GM12874 (cell line): ENCODE measurements around the gene ZNF536.

Experiments
- TF ChIP-seq, protein P1 (sequence below): IDR thresholded peaks from 2 replicates; pipeline ENCODE4 v1.5.1; 2011; ENCODE audit warnings: low read depth, mild to moderate bottlenecking, control low read depth, low read length, moderate library complexity; ENCODE audit not compliant: insufficient read depth

Gene ZNF536

DNA sequence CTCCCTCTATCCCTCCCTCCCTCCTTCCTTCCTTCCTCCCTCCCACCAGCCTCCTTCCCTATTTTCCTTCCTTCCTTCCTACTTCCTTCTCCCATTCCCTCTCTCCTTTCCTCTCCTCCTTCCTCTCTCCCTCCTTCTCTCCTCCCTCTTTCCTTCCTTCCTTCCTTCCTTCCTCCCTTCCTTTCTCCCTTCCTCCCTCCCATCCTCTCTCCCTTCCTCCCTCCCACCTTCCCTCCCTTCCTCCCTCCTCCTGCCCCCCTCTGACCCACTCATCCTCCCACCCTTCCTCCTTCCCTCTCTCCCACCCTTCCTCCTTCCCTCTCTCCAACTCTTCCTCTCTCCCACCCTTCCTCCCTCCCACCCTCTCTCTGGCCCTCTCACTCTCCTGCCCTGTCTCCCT lies 132.1 kb downstream of the ZNF536 start:
- TF ChIP-seq, protein P1, sequence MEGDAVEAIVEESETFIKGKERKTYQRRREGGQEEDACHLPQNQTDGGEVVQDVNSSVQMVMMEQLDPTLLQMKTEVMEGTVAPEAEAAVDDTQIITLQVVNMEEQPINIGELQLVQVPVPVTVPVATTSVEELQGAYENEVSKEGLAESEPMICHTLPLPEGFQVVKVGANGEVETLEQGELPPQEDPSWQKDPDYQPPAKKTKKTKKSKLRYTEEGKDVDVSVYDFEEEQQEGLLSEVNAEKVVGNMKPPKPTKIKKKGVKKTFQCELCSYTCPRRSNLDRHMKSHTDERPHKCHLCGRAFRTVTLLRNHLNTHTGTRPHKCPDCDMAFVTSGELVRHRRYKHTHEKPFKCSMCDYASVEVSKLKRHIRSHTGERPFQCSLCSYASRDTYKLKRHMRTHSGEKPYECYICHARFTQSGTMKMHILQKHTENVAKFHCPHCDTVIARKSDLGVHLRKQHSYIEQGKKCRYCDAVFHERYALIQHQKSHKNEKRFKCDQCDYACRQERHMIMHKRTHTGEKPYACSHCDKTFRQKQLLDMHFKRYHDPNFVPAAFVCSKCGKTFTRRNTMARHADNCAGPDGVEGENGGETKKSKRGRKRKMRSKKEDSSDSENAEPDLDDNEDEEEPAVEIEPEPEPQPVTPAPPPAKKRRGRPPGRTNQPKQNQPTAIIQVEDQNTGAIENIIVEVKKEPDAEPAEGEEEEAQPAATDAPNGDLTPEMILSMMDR: no peak

DNA sequence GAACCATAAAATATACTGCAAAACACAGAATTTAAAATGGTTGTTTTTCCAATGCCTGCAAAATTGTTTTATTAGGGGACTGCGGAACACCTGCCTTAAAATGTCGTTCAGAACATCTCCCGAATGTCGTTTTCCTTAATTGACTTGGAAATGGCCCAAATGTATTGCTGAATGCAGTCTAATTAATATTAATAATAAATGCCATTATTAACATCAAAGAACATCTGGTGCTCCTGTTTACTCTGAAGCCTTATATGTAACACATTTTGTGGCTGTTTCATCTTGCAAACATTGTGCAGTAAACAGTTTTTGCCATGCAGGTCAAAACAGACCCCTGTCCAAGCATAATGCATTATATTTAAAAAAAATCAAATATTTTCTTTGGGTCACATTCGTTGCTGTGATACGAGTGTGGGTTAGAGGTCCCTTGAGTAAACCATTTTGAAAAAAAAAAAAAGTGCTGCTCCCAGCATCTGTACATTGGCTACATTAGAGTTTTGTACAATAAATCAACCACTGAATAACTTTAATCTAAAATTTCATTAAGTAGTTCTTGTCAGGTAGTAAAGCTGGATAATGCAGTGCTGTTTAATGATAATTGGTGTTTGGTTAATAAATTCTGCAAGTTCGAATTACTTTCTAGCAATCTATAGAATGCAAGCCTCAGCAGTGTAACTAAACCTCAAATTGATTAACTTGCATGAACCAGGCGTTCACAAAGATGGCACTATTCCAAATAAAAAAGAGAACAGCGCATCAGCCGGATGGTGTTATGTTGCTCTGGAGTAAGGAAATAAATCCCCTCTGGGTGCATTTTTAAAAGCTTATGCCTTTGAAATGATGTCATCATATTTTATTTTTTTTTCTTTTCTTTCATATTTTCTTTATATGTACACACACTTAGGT lies 140.2 kb downstream of the ZNF536 start:
- TF ChIP-seq, protein P1: no peak

DNA sequence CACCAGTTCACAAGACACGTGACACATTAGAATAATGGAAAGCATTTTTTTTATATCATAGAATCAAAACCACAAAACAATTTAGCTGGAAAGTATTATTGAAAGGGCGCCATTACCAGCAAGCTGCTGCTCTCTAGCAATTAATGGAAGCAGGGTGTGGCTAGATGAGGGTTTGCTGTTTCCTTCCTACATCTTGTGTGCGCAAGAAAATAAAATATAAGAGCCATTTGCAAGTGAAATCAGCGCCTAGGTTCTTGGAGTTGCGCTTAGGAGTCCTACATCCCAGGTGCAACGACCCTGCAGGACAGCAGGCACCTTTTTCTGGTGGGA lies 140.9 kb downstream of the ZNF536 start:
- TF ChIP-seq, protein P1: no peak

DNA sequence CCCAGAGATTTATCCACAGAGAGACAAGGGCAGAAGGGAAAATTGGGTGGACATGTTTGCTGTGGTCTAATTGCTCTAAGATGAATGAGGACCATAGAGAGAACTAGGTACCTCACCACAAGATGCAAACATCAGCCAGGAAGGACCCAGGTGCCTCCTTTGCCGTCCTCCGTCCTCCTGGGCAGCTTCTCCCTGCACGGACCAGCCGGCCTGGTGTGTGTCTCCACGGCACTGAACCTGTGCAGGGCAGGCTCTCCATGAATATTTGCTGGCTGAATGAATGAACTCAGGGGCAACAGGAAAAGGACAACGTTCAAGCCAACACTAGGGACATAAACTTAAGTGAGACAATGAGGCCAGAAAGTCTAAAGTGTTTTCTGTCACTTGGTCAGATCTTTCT lies 143.9 kb downstream of the ZNF536 start:
- TF ChIP-seq, protein P1: no peak

DNA sequence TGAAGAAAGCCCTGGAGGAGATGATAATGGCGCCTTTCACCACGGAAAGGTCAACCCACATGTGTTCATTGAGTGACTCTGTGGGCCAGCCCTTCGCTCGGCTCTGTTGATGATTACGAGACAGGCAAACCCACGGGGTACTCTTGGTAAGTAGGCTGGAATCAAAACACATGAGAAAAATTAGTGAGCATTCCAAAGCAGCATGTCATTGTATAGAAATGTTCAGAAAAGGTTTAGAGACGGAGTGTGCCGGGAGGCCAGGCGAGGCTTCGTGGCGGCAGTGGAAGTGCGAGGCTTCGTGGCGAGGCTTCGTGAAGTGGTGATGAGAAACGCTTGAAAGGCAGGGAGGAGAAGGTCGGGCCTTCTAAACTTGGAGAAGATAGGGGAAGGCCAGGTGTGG lies 144.3 kb downstream of the ZNF536 start:
- TF ChIP-seq, protein P1: no peak

DNA sequence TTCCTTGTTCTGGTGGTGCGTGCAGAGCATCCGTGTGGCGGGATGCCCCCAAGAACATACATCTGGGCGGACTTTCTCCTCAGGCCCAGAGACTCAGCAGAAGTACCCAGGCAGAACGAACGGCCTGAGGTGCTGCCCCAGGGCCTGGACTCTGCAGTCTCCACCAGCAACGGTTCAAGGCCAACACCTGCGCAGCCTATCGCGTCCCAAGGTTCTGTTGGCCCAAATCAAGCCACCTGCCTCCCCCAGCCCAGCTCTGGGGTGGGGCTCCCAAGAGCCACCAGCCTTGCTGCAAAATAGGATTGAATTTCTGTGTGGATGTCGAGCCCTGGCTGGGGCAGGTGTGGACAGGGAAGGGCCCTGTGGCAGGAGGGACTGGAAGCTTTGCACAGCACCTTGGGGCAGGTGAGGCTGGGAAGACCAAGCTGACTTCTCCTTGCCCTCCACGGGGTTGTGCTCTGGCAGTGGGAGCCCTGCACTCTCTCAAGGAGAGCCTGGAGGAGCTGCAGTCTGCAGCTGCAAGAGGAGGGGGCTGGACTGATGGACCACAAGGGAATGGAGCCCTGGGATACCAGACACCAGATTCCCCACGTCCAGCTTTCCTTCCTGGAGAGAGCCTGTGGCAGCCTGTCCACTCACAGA lies 146.9 kb downstream of the ZNF536 start:
- TF ChIP-seq, protein P1: no peak

DNA sequence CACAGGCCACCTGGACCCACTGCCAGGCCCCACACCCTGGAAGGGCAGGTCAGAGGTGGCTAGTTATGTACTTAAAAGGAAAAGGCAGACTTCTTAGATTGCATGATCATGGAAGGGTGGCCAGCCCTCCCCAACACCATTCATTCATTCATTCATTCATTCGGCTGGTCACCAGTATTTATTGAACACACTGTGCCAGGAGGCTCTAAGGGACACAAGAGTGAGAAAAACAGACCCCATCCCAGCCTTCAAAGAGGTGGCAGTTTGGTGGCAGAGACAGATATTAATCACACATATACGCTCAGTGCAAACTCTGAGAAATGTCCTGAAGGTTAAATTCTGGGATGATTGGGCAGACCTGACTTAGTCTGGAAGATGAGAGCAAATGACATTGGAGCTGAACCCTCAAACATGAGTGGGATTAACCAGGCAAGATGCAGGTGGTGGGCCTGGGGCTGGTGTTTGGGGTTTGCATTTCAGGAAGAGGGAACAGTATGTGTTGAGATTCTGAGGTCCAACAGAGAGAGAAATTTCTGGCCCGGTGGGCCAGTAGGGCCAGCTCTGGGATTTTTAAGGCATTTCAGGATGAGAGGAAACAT lies 147.5 kb downstream of the ZNF536 start:
- TF ChIP-seq, protein P1: no peak
